Measurements from ENCODE around the gene SAMD13. TPM values are rescaled to one million over a fixed set of nuclear protein-coding genes. Genes with fewer than 3 reads are reported as not detected.

Gene SAMD13
- total RNA-seq, 2 experiments from 2014 or later, result not detected

DNA sequence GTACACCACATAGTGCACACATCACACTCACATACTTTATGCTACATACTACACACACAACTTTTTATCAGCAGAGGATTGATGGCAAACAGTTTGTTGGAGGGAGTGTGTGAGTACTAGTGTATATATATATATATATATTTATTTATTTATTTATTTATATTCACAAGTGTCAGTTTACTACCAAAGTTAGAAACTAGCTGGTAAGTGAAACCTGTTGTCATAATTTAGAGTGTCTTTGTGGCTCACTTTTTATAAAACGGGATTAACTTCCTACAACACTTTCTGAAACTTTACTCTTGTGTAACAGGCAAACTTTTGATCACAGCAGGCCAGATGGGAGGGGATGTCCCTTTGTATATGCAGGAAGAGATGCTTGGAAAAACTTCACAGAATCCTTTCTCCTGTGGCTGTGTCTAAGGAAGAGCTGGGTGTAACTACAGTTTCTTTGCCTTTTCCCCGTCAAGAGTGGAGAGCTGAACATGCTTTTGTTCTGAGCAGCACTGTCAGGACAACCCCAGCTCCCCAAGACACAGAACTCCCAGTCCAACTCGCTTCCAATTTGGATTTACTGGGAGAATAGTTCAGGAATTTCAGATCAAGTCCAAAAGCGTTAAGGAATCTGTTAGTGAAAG lies 1.9 kb upstream of the SAMD13 start:
- Histone ChIP-seq H3K27ac (ENCODE audit: low read depth in 1 of 2, low read length in 2 of 2) (no peak overlapping the region), H3K9me3 (ENCODE audit: control insufficient read depth in 1 of 2, insufficient read depth in 1 of 2, low read length in 2 of 2) (no peaks in the 10 kb centered on the region), H3K4me1 (ENCODE audit: insufficient read depth, low read length) (peaks cover 25% of the 10 kb centered on the region), H3K4me3 (ENCODE audit: low read length) (no peak overlapping the region), H3K36me3 (ENCODE audit: insufficient read depth, low read length) (no peaks in the 10 kb centered on the region), H3K27me3 (ENCODE audit: control insufficient read depth in 1 of 2, insufficient read depth in 2 of 2, low read length in 2 of 2) (peaks cover 0 to 9% of the 10 kb centered on the region in 2 experiments)
- Mint-ChIP-seq H3K36me3 (ENCODE audit: low read depth) (no peaks in the 10 kb centered on the region), H3K9me3 (no peaks in the 10 kb centered on the region), H3K4me3 (peak overlapping the region; percentile 87), H3K27ac (peak overlapping the region; percentile 18), H3K27me3 (peaks cover 8% of the 10 kb centered on the region), H3K4me1 (ENCODE audit: low read depth) (peaks cover 51% of the 10 kb centered on the region)
- no peak for ATAC-seq (ENCODE audit: poor library complexity)
- POLR2A ChIA-PET, result interaction anchor here (1.4 to 3.6 kb wide), 2 partner anchors 28 to 155 kb away, joined by 3 to 17 read pairs; partner anchors contain the start of gene PRKACB
- peak in 1 of 14 experiments; percentile 4 for DNase-seq
- TF ChIP-seq, protein P1, sequence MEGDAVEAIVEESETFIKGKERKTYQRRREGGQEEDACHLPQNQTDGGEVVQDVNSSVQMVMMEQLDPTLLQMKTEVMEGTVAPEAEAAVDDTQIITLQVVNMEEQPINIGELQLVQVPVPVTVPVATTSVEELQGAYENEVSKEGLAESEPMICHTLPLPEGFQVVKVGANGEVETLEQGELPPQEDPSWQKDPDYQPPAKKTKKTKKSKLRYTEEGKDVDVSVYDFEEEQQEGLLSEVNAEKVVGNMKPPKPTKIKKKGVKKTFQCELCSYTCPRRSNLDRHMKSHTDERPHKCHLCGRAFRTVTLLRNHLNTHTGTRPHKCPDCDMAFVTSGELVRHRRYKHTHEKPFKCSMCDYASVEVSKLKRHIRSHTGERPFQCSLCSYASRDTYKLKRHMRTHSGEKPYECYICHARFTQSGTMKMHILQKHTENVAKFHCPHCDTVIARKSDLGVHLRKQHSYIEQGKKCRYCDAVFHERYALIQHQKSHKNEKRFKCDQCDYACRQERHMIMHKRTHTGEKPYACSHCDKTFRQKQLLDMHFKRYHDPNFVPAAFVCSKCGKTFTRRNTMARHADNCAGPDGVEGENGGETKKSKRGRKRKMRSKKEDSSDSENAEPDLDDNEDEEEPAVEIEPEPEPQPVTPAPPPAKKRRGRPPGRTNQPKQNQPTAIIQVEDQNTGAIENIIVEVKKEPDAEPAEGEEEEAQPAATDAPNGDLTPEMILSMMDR (IDR thresholded peaks at IDR 0.05), result no peak
- CTCF ChIA-PET, result no interaction called here
- intact Hi-C loops (cut with DNase I, micrococcal nuclease), result loop anchor here (5.0 to 10.0 kb wide), 4 partner anchors 135 to 635 kb away; no protein-coding TSS in a partner anchor

DNA sequence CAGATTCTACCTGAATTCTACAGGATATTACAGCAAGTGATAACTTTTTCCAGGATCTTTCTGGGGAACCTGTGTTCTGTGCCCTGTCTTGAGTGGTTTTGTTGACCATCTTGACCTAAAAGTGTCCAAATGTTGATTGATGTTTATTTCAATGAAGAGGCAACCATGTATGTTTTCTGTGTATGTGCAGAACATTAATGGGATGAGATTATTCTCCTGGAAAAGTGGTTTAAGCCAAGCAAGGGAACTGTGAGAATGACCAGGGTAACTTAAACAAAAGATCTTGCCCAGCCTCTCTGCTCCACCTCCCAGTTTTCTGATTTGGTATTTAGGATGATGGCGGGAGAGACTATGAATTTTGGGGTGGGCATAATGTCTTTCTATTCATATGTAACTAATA lies 1.0 kb upstream of the SAMD13 start:
- H3K4me3 Mint-ChIP-seq, result peak overlapping the region; percentile 23
- no peaks in the 10 kb centered on the region for H3K36me3 ChIP-seq (ENCODE audit: insufficient read depth, low read length)
- peaks cover 0 to 9% of the 10 kb centered on the region in 2 experiments for H3K27me3 ChIP-seq (ENCODE audit: control insufficient read depth in 1 of 2, insufficient read depth in 2 of 2, low read length in 2 of 2)
- no peak overlapping the region for H3K27ac ChIP-seq (ENCODE audit: low read depth in 1 of 2, low read length in 2 of 2)
- ATAC-seq (ENCODE audit: poor library complexity) (no peak), DNase-seq (no peak)
- H3K9me3 Mint-ChIP-seq, result no peaks in the 10 kb centered on the region
- H3K4me1 ChIP-seq (ENCODE audit: insufficient read depth, low read length), result peaks cover 25% of the 10 kb centered on the region
- H3K27ac Mint-ChIP-seq, result no peak overlapping the region
- H3K36me3 Mint-ChIP-seq (ENCODE audit: low read depth), result no peaks in the 10 kb centered on the region
- POLR2A ChIA-PET, result interaction anchor here (0.9 to 1.8 kb wide), 3 partner anchors 10 to 156 kb away, joined by 3 to 5 read pairs (median 3); partner anchors contain the start of gene PRKACB
- intact Hi-C loops (cut with DNase I, micrococcal nuclease), result loop anchor here in 1 of 2 experiments (5.0 to 10.0 kb wide), 2 partner anchors 134 to 153 kb away; no protein-coding TSS in a partner anchor
- H3K4me1 Mint-ChIP-seq (ENCODE audit: low read depth), result peaks cover 51% of the 10 kb centered on the region
- H3K9me3 ChIP-seq (ENCODE audit: control insufficient read depth in 1 of 2, insufficient read depth in 1 of 2, low read length in 2 of 2), result no peaks in the 10 kb centered on the region
- no peak overlapping the region for H3K4me3 ChIP-seq (ENCODE audit: low read length)
- H3K27me3 Mint-ChIP-seq, result peaks cover 8% of the 10 kb centered on the region
- CTCF ChIA-PET, result no interaction called here
- TF ChIP-seq, protein P1 (IDR thresholded peaks at IDR 0.05), result no peak

DNA sequence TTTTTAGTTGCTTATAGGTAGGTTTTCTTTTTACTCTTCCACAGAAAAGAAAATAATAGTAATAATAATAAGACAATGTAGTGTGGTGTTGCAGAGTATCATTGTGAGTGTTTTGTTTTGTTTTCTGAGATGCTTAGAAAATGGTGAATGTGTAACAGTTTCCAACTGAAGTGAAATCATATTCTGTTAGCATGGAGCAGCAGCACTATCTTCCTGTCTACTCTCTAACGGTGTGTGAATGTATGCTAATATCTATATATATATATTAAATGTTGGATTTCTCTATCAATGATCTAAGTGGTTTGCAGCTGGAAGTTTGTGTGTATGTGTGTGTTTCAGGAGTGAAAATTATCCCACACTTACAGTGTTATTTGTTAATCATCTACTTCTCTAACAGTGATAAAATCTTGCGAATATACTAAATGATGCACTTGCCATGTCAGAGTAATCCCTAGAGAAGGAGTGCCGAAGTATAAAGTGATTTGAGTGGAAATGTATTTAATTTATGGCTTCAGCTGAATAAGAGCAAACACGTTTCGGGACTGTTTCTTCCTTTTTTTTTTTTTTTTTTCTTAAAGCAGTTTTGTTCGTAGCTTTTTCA lies 377 bp downstream of the SAMD13 start:
- TF ChIP-seq, protein P1 (IDR thresholded peaks at IDR 0.05), result no peak
- CTCF ChIA-PET, result interaction anchor here (0.6 to 0.8 kb wide), 3 partner anchors 9 to 947 kb away, joined by 3 to 4 read pairs (median 4); no protein-coding TSS in a partner anchor
- H3K4me1 Mint-ChIP-seq (ENCODE audit: low read depth), result peaks cover 51% of the 10 kb centered on the region
- Histone ChIP-seq H3K36me3 (ENCODE audit: insufficient read depth, low read length) (no peaks in the 10 kb centered on the region), H3K9me3 (ENCODE audit: control insufficient read depth in 1 of 2, insufficient read depth in 1 of 2, low read length in 2 of 2) (no peaks in the 10 kb centered on the region), H3K27ac (ENCODE audit: low read depth in 1 of 2, low read length in 2 of 2) (no peak overlapping the region), H3K27me3 (ENCODE audit: control insufficient read depth in 1 of 2, insufficient read depth in 2 of 2, low read length in 2 of 2) (peaks cover 0 to 5% of the 10 kb centered on the region in 2 experiments), H3K4me3 (ENCODE audit: low read length) (peak overlapping the region; percentile 21), H3K4me1 (ENCODE audit: insufficient read depth, low read length) (peaks cover 25% of the 10 kb centered on the region)
- POLR2A ChIA-PET, result interaction anchor here (1.0 to 1.8 kb wide), 6 partner anchors 11 to 158 kb away, joined by 3 to 5 read pairs (median 4); partner anchors contain the start of gene PRKACB
- peaks cover 1% of the 10 kb centered on the region for H3K9me3 Mint-ChIP-seq
- H3K4me3 Mint-ChIP-seq, result peak overlapping the region; percentile 84
- peak in 1 of 14 experiments; percentile 3 for DNase-seq
- H3K36me3 Mint-ChIP-seq (ENCODE audit: low read depth), result no peaks in the 10 kb centered on the region
- peaks cover 8% of the 10 kb centered on the region for H3K27me3 Mint-ChIP-seq
- intact Hi-C loops (cut with DNase I, micrococcal nuclease), result loop anchor here (2.0 to 10.0 kb wide), 3 partner anchors 129 to 155 kb away; no protein-coding TSS in a partner anchor
- H3K27ac Mint-ChIP-seq, result peak overlapping the region; percentile 63
- ATAC-seq (ENCODE audit: poor library complexity), result no peak
